SK-N-SH (cell line): Measurements from ENCODE around the gene TAB2. TPM values are rescaled to one million over a fixed set of nuclear protein-coding genes. Genes with fewer than 3 reads are reported as not detected.

Experiments
- CTCF ChIA-PET: fragments of 300-600, 350-600 bp; formaldehyde crosslinking; extraction: SDS; loops from one replicate; lab custom pipeline; 2021; lab: Yijun Ruan, JAX
- POLR2A ChIA-PET: fragments of 350-600 bp; sonication (Branson Sonifier 250); formaldehyde crosslinking; extraction: SDS; loops from one replicate; lab custom pipeline; 2020; ENCODE audit warnings: antibody characterized with exemption, inconsistent platforms; lab: Yijun Ruan, JAX
- DNase-seq: peaks from one replicate; pipeline ENCODE4 v3.0.0; 2012
- H2AFZ ChIP-seq: fragments of 200-600 bp; sonication (generic); 2 replicates; pipeline ENCODE4 v1.8.1; 2016; ENCODE audit warnings: antibody characterized with exemption, mild to moderate bottlenecking, low read depth
- H3F3A ChIP-seq: fragments of 200-600 bp; sonication (generic); replicated peaks from 2 replicates; pipeline ENCODE3; 2016; ENCODE audit warnings: antibody characterized with exemption, mild to moderate bottlenecking; ENCODE audit not compliant: insufficient read depth
- H3K27ac ChIP-seq, 2 experiments: fragments of 200-500 bp in 1 of 2; fragments of 200-600 bp in 1 of 2; sonication (Bioruptor generic) in 1 of 2; sonication (generic), shearing (Covaris generic) in 1 of 2; 2 replicates each; pipeline versions ENCODE4 v1.5.1 to v1.6.1; 2014 to 2016; ENCODE audit warnings: low read depth in 2 of 2, inconsistent platforms in 1 of 2, low read length in 1 of 2, mild to moderate bottlenecking in 1 of 2, mixed read lengths in 1 of 2
- H3K27me3 ChIP-seq: fragments of 200-600 bp; sonication (generic), shearing (Covaris generic); 2 replicates; pipeline ENCODE4 v1.6.1; 2016; ENCODE audit warnings: mixed run types; ENCODE audit not compliant: insufficient read depth
- H3K36me3 ChIP-seq, 2 experiments: fragments of 200-500 bp in 1 of 2; fragments of 200-600 bp in 1 of 2; sonication (Bioruptor generic) in 1 of 2; sonication (generic) in 1 of 2; replicated peaks in 1 of 2; 2 replicates each; pipeline versions ENCODE3 to v1.5.1; 2014 to 2016; ENCODE audit warnings: low read length in 1 of 2, mild to moderate bottlenecking in 1 of 2; ENCODE audit not compliant: insufficient read depth in 2 of 2, control insufficient read depth in 1 of 2
- H3K4me1 ChIP-seq, 2 experiments: fragments of 200-500 bp in 1 of 2; fragments of 200-600 bp in 1 of 2; sonication (Bioruptor generic) in 1 of 2; sonication (generic), shearing (Covaris generic) in 1 of 2; 2 replicates each; pipeline versions ENCODE4 v1.5.1 to v1.6.1; 2014 to 2016; ENCODE audit warnings: low read depth in 1 of 2, low read length in 1 of 2, mixed run types in 1 of 2; ENCODE audit not compliant: insufficient read depth in 2 of 2, control insufficient read depth in 1 of 2
- H3K4me2 ChIP-seq: fragments of 200-600 bp; sonication (generic), shearing (Covaris generic); 2 replicates; pipeline ENCODE4 v1.6.1; 2017; ENCODE audit warnings: mixed run types
- H3K4me3 ChIP-seq, 2 experiments: fragments of 200-500 bp in 1 of 2; fragments of 200-600 bp in 1 of 2; sonication (Bioruptor generic) in 1 of 2; sonication (generic), shearing (Covaris generic) in 1 of 2; 2 replicates each; pipeline versions ENCODE4 v1.5.1 to v1.8.1; 2014 to 2016; ENCODE audit warnings: low read depth in 2 of 2, inconsistent platforms in 1 of 2, low read length in 1 of 2, mild to moderate bottlenecking in 1 of 2, mixed read lengths in 1 of 2, moderate library complexity in 1 of 2
- H3K79me2 ChIP-seq: fragments of 200-600 bp; sonication (generic); 2 replicates; pipeline ENCODE4 v1.8.1; 2017; ENCODE audit warnings: mild to moderate bottlenecking; ENCODE audit not compliant: insufficient read depth
- H3K9ac ChIP-seq: fragments of 200-600 bp; sonication (generic); 2 replicates; pipeline ENCODE4 v1.6.1; 2017; ENCODE audit warnings: mixed run types
- H3K9me2 ChIP-seq: fragments of 200-600 bp; sonication (generic); 2 replicates; pipeline ENCODE4 v1.6.1; 2017; ENCODE audit warnings: mixed run types
- H3K9me3 ChIP-seq: fragments of 200-600 bp; sonication (generic); 2 replicates; pipeline ENCODE4 v1.6.1; 2017; ENCODE audit warnings: mixed run types, mild to moderate bottlenecking, moderate library complexity
- H4K20me1 ChIP-seq: fragments of 200-600 bp; sonication (generic); 2 replicates; pipeline ENCODE4 v1.6.1; 2017; ENCODE audit warnings: mild to moderate bottlenecking, mixed run types; ENCODE audit not compliant: insufficient read depth
- FOXM1 ChIP-seq: IDR thresholded peaks from 2 replicates; pipeline ENCODE4 v1.4.0; 2012; ENCODE audit warnings: low read depth, mild to moderate bottlenecking
- MEF2A ChIP-seq: IDR thresholded peaks from 2 replicates; pipeline ENCODE4 v1.4.0; 2012; ENCODE audit warnings: low read depth, borderline replicate concordance
- NRF1 ChIP-seq: IDR thresholded peaks from 2 replicates; pipeline ENCODE4 v1.6.1; 2012; ENCODE audit warnings: low read depth, mild to moderate bottlenecking, low read length
- RAD21 ChIP-seq: IDR thresholded peaks from 2 replicates; pipeline ENCODE4 v1.6.1; 2012; ENCODE audit warnings: mild to moderate bottlenecking, low read length
- REST ChIP-seq: IDR thresholded peaks from 2 replicates; pipeline ENCODE4 v1.6.1; 2012; ENCODE audit warnings: mild to moderate bottlenecking, low read depth, low read length, moderate library complexity
- RXRA ChIP-seq: IDR thresholded peaks from 2 replicates; pipeline ENCODE4 v1.4.0; 2012; ENCODE audit warnings: low read depth, mild to moderate bottlenecking, borderline replicate concordance
- SIN3A ChIP-seq: IDR thresholded peaks from 2 replicates; pipeline ENCODE4 v1.6.1; 2012; ENCODE audit warnings: low read depth, mild to moderate bottlenecking, low read length, moderate library complexity, borderline replicate concordance
- SMC3 ChIP-seq: IDR thresholded peaks from 2 replicates; pipeline ENCODE4 v1.6.1; 2012; ENCODE audit warnings: low read depth, low read length, improper control_type of control experiment
- TCF12 ChIP-seq: IDR thresholded peaks from 2 replicates; pipeline ENCODE4 v1.4.0; 2012
- TEAD4 ChIP-seq: IDR thresholded peaks from 2 replicates; pipeline ENCODE4 v1.4.0; 2012; ENCODE audit warnings: mild to moderate bottlenecking, borderline replicate concordance; ENCODE audit not compliant: insufficient read depth
- WGBS: methylation state at CpG from one replicate; pipeline ENCODE4 v1.1.6; 2017; ENCODE audit warnings: low lambda C conversion rate; 5-methylcytosine and 5-hydroxymethylcytosine counted together
- polyA plus RNA-seq, 3 experiments: library from polyadenylated mRNA; depleted of rRNA; stranded (reverse); fragments of >200 nt; gene quantifications; 2 replicates each; pipeline ENCODE4 v1.2.3, GENCODE V29; 2012
- TF ChIP-seq, protein P1 (sequence below): IDR thresholded peaks from 2 replicates; pipeline ENCODE4 v1.4.0; 2012; ENCODE audit warnings: low read depth, borderline replicate concordance
- TF ChIP-seq, protein P2 (sequence below): IDR thresholded peaks from 2 replicates; pipeline ENCODE4 v1.4.0; 2012; ENCODE audit warnings: low read depth
- TF ChIP-seq, protein P3 (sequence below): fragments of 150-350 bp; IDR thresholded peaks from 2 replicates; pipeline ENCODE4 v1.6.1; 2017; ENCODE audit warnings: antibody characterized with exemption, low read length, low read depth, borderline replicate concordance

Gene TAB2
- polyA plus RNA-seq, 1 of the 3 experiments (the other 2 are of a cell fraction), result 24.4 TPM

GRCh38 chr6:149384464-149384863 lies 67.0 kb downstream of the TAB2 start (continued):
- TF ChIP-seq REST (no peak), TCF12 (no peak), RXRA (no peak)

GRCh38 chr6:149385998-149386646 lies 68.6 kb downstream of the TAB2 start:
- H3K4me3 ChIP-seq, result no peak overlapping the region
- 97% methylated on average over 5 of the region's 5 CpGs for WGBS

GRCh38 chr6:149387779-149388512 lies 70.4 kb downstream of the TAB2 start:
- ChIA-PET CTCF (interaction anchor here (1.0 kb wide), 1 partner anchor 253 kb away, joined by 3 read pairs; no protein-coding TSS in a partner anchor), POLR2A (no interaction called here)
- Histone ChIP-seq H3K27me3 (no peaks in the 10 kb centered on the region), H4K20me1 (peaks cover 42% of the 10 kb centered on the region), H3K4me1 (peaks cover 2 to 4% of the 10 kb centered on the region in 2 experiments; a peak in 2 of 4 replicates), H3F3A (peaks cover 14% of the 10 kb centered on the region), H3K79me2 (peaks cover 86% of the 10 kb centered on the region), H3K9me3 (no peaks in the 10 kb centered on the region), H3K36me3 (peaks cover 14 to 42% of the 10 kb centered on the region in 2 experiments), H3K4me2 (no peak overlapping the region), H3K27ac (no peak overlapping the region), H2AFZ (no peak overlapping the region), H3K9ac (no peak overlapping the region), H3K4me3 (no peak overlapping the region), H3K9me2 (no peaks in the 10 kb centered on the region)
- no peak for DNase-seq
- WGBS, result 100% methylated on average over 1 of the region's 1 CpG
- TF ChIP-seq, protein P1, sequence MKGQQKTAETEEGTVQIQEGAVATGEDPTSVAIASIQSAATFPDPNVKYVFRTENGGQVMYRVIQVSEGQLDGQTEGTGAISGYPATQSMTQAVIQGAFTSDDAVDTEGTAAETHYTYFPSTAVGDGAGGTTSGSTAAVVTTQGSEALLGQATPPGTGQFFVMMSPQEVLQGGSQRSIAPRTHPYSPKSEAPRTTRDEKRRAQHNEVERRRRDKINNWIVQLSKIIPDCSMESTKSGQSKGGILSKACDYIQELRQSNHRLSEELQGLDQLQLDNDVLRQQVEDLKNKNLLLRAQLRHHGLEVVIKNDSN, result no peak
- TF ChIP-seq TEAD4 (no peak), REST (no peak), SIN3A (no peak), FOXM1 (no peak), MEF2A (no peak), SMC3 (no peak), RAD21 (no peak)
- TF ChIP-seq, protein P2, sequence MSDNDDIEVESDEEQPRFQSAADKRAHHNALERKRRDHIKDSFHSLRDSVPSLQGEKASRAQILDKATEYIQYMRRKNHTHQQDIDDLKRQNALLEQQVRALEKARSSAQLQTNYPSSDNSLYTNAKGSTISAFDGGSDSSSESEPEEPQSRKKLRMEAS, result no peak

More at GRCh38 chr6:149385998-149386646, 68.6 kb downstream of the TAB2 start:
- Histone ChIP-seq H4K20me1 (peaks cover 39% of the 10 kb centered on the region), H3K27ac (no peak overlapping the region), H3K9me3 (no peaks in the 10 kb centered on the region), H3F3A (peaks cover 14% of the 10 kb centered on the region), H3K4me1 (peaks cover 2 to 4% of the 10 kb centered on the region in 2 experiments; a peak in 2 of 4 replicates), H2AFZ (no peak overlapping the region), H3K36me3 (peaks cover 14 to 43% of the 10 kb centered on the region in 2 experiments), H3K27me3 (no peaks in the 10 kb centered on the region), H3K79me2 (peaks cover 84% of the 10 kb centered on the region), H3K9ac (no peak overlapping the region), H3K9me2 (no peaks in the 10 kb centered on the region), H3K4me2 (no peak overlapping the region)
- POLR2A ChIA-PET, result no interaction called here
- TF ChIP-seq, protein P3, sequence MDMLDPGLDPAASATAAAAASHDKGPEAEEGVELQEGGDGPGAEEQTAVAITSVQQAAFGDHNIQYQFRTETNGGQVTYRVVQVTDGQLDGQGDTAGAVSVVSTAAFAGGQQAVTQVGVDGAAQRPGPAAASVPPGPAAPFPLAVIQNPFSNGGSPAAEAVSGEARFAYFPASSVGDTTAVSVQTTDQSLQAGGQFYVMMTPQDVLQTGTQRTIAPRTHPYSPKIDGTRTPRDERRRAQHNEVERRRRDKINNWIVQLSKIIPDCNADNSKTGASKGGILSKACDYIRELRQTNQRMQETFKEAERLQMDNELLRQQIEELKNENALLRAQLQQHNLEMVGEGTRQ, result no peak
- TF ChIP-seq NRF1 (no peak), FOXM1 (no peak)
- DNase-seq, result no peak
- CTCF ChIA-PET, result interaction anchor here (0.9 kb wide), 1 partner anchor 303 kb away, joined by 3 read pairs; no protein-coding TSS in a partner anchor
